ENCODE measurements around the gene FAM210A.
"Not testable (repeated sequence)": the region's sequence is repeated elsewhere in the genome, so short reads cannot be mapped to it uniquely, and the experiment has no call there.

DNA sequence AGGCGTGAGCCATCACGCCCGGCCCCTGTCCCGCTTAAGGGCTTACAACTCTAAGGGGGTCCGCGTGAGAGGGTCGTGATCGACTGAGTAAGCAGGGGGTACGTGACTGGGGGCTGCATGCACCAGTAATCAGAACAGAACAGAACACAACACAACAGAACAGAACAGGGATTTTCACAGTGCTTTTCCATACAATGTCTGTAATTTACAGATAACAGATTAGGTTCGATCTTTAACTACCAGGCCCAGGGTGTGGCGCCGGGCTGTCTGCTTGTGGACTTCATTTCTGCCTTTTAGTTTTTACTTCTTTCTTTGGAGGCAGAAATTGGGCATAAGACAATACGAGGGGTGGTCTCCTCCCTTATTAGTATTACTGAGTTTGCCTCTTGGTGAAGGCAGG is 49.0 kb downstream of the FAM210A start:
- TF ChIP-seq CTCF (IDR thresholded peaks at IDR 0.05; ENCODE audit: low read length); EZH2 (optimal IDR thresholded peaks at IDR 0.05; ENCODE audit: low read depth, low read length); EZH2phosphoT487 (IDR thresholded peaks at IDR 0.05; ENCODE audit: low read length): not testable (repeated sequence)
